Measurements from ENCODE around the gene ELL. TPM values are rescaled to one million over a fixed set of nuclear protein-coding genes. Genes with fewer than 3 reads are reported as not detected.
"Not testable (repeated sequence)": the region's sequence is repeated elsewhere in the genome, so short reads cannot be mapped to it uniquely, and the experiment has no call there.

Gene ELL
- total RNA-seq, 2 donors from 2014 or later, result 10.7 to 44.4 TPM

GRCh38 chr19:18543814-18544475, 22.1 kb upstream of the ELL start:
- intact Hi-C loops (cut with DNase I), result no loop called here
- Histone ChIP-seq H3K27ac (peak overlapping the region; percentile 89 to 90), H3K27me3 (replicated peaks; ENCODE audit: insufficient read depth) (no peaks in the 10 kb centered on the region), H3K9me3 (no peaks in the 10 kb centered on the region), H3K4me1 (replicated peaks) (peaks cover 5% of the 10 kb centered on the region), H3K4me3 (peak overlapping the region; percentile 81 to 93), H3K36me3 (peaks cover 0 to 5% of the 10 kb centered on the region in 2 donors)
- 9% methylated on average over 12 of the region's 12 CpGs for WGBS
- no peak for DNase-seq (ENCODE audit: low spot score)
- peak in 1 of 4 experiments; percentile 8 for TF ChIP-seq CTCF (IDR thresholded peaks at IDR 0.05)
- TF ChIP-seq POLR2AphosphoS5 (IDR thresholded peaks at IDR 0.05), result no peak

GRCh38 chr19:18542941-18543813, 21.3 kb upstream of the ELL start, which contains the start of gene FKBP8:
FKBP8 (minus strand) TSS chr19:18543573; CDS start chr19:18541970, 1,603 bp downstream.
- intact Hi-C loops (cut with DNase I), result no loop called here

GRCh38 chr19:18541992-18542940, 20.4 kb upstream of the ELL start:
- 17% methylated on average over 11 of the region's 11 CpGs for WGBS
- Histone ChIP-seq H3K4me3 (peak overlapping the region; percentile 81 to 93), H3K4me1 (replicated peaks) (peaks cover 5% of the 10 kb centered on the region), H3K9me3 (no peaks in the 10 kb centered on the region), H3K36me3 (peaks cover 0 to 5% of the 10 kb centered on the region in 2 donors), H3K27ac (peak overlapping the region; percentile 89 to 90), H3K27me3 (replicated peaks; ENCODE audit: insufficient read depth) (no peaks in the 10 kb centered on the region)
- DNase-seq (ENCODE audit: low spot score), result no peak
- intact Hi-C loops (cut with DNase I), result no loop called here
- TF ChIP-seq POLR2A (IDR thresholded peaks at IDR 0.05), result no peak
- no peak for TF ChIP-seq POLR2AphosphoS5 (IDR thresholded peaks at IDR 0.05)
- TF ChIP-seq CTCF (IDR thresholded peaks at IDR 0.05), result no peak

More at GRCh38 chr19:18542941-18543813, 21.3 kb upstream of the ELL start, which contains the start of gene FKBP8:
- TF ChIP-seq POLR2AphosphoS5 (IDR thresholded peaks at IDR 0.05) (peak; percentile 72), CTCF (IDR thresholded peaks at IDR 0.05) (peak in 1 of 4 experiments; percentile 4), POLR2A (IDR thresholded peaks at IDR 0.05) (peak; percentile 28)
- peak; percentile 92 for DNase-seq (ENCODE audit: low spot score)
- peaks cover 5% of the 10 kb centered on the region for H3K4me1 ChIP-seq (replicated peaks)
- H3K36me3 ChIP-seq, result peaks cover 0 to 5% of the 10 kb centered on the region in 2 donors
- H3K4me3 ChIP-seq, result peak within 1 kb of the TSS; percentile 81 to 93
- H3K9me3 ChIP-seq, result no peaks in the 10 kb centered on the region
- no peaks in the 10 kb centered on the region for H3K27me3 ChIP-seq (replicated peaks; ENCODE audit: insufficient read depth)
- H3K27ac ChIP-seq, result peak within 1 kb of the TSS; percentile 89 to 90
- under 1% methylated on average over 61 of the region's 86 CpGs for WGBS

DNA sequence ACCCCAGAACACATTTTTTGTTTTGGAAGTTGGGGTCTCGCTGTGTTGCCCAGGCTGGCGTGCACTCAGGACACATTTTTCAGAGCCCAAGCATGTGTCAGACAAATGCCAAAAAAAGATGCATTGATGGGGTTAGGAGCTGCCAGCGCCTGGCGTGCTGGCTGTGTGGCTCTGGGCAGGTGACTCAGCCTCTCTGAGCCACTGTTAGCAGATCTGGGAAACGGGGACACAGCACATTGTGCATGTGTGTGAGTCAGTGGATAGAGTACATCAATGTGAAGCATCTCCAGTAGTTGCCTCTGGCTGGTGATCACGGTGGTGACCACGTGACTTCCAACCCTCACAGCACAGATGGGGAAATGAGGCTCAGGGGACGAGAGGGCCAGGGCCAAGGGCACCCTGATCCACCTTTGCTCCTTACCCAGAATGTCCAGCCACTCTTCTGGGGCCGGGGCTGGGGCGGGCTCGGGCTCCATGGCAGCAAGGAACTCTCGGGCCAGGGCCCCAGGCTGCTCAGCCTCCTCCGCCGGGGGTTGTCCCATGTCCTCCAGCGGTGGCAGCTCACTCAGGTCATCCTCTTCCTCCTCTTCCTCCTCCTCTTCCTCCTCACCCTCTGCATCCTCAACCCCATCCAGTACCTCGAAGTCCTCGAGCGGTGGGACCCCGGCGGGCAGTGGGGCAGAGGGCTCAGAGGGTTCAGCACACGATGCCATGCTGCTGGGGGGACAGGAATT, 19.6 kb upstream of the ELL start:
- Histone ChIP-seq H3K27me3 (replicated peaks; ENCODE audit: insufficient read depth) (no peaks in the 10 kb centered on the region), H3K36me3 (peaks cover 3 to 5% of the 10 kb centered on the region in 2 donors), H3K27ac (no peak overlapping the region), H3K4me1 (replicated peaks) (peaks cover 5% of the 10 kb centered on the region), H3K9me3 (no peaks in the 10 kb centered on the region), H3K4me3 (no peak overlapping the region)
- intact Hi-C loops (cut with DNase I), result no loop called here
- 83% methylated on average over 21 of the region's 21 CpGs for WGBS
- no peak for DNase-seq (ENCODE audit: low spot score)
- TF ChIP-seq CTCF (IDR thresholded peaks at IDR 0.05) (no peak), POLR2AphosphoS5 (IDR thresholded peaks at IDR 0.05) (no peak), POLR2A (IDR thresholded peaks at IDR 0.05) (no peak)

DNA sequence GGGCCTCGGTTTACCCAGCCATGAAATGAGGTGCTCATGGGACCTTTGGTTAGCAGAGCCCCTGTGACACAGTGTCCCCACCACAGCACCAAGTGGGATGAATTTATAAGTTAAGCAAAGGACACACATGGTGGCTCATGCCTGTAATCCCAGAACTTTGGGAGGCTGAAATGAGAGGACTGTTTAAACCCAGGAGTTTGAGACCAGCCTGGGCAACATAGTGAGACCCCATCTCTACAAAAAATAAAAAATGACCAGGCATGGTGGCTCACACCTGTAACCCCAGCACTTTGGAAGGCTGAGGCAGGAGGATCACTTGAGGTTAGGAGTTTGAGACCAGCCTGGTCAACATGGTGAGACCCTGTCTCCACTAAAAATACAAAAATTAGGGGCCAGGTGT, 18.3 kb upstream of the ELL start:
- intact Hi-C loops (cut with DNase I); H3K27me3 ChIP-seq (replicated peaks; ENCODE audit: insufficient read depth); H3K36me3 ChIP-seq; H3K9me3 ChIP-seq; H3K27ac ChIP-seq; DNase-seq (ENCODE audit: low spot score); H3K4me1 ChIP-seq (replicated peaks); H3K4me3 ChIP-seq: not testable (repeated sequence)
- WGBS, result 94% methylated on average over 1 of the region's 1 CpG
